Measurements from ENCODE around the gene LSP1.

GRCh38 chr11:1824221-1825038, 28.5 kb upstream of the LSP1 start:
- TF ChIP-seq, protein P1, sequence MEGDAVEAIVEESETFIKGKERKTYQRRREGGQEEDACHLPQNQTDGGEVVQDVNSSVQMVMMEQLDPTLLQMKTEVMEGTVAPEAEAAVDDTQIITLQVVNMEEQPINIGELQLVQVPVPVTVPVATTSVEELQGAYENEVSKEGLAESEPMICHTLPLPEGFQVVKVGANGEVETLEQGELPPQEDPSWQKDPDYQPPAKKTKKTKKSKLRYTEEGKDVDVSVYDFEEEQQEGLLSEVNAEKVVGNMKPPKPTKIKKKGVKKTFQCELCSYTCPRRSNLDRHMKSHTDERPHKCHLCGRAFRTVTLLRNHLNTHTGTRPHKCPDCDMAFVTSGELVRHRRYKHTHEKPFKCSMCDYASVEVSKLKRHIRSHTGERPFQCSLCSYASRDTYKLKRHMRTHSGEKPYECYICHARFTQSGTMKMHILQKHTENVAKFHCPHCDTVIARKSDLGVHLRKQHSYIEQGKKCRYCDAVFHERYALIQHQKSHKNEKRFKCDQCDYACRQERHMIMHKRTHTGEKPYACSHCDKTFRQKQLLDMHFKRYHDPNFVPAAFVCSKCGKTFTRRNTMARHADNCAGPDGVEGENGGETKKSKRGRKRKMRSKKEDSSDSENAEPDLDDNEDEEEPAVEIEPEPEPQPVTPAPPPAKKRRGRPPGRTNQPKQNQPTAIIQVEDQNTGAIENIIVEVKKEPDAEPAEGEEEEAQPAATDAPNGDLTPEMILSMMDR (IDR thresholded peaks at IDR 0.05; ENCODE audit: low read length) = no peak
- no peak for TF ChIP-seq EZH2 (optimal IDR thresholded peaks at IDR 0.05; ENCODE audit: low read depth, low read length)
- TF ChIP-seq EZH2phosphoT487 (IDR thresholded peaks at IDR 0.05; ENCODE audit: low read length) = no peak

Data from MM.1S (cell line).